Stimulated activated naive CD8-positive, alpha-beta T cell treated with anti-CD3 and anti-CD28 coated beads, Interleukin-15, amount 100 ng/mL, for 72 hours (primary cell): ENCODE results near the gene CADPS.

Experiments
- ATAC-seq: fragments of 150-1000 bp; cut with Tn5 transposase; 2 replicates; pipeline ENCODE4 v1.10.0; 2021; ENCODE audit warnings: mild to moderate bottlenecking, moderate library complexity
- DNase-seq, 2 donors: peaks; one replicate each; pipeline ENCODE4 v3.0.0; 2021 to 2022
- H3K27ac Mint-ChIP-seq, 2 donors: one replicate each; pipeline ENCODE4 v1.8.0; 2022; ENCODE audit warnings: mild to moderate bottlenecking in 2 of 2, mixed read lengths in 2 of 2, moderate library complexity in 2 of 2
- H3K27me3 Mint-ChIP-seq: one replicate; pipeline ENCODE4 v1.8.0; 2022; ENCODE audit warnings: mixed read lengths
- H3K4me1 Mint-ChIP-seq: one replicate; pipeline ENCODE4 v1.8.0; 2022; ENCODE audit warnings: mild to moderate bottlenecking, mixed read lengths
- H3K4me3 Mint-ChIP-seq, 2 donors: one replicate each; pipeline ENCODE4 v1.8.0; 2022; ENCODE audit warnings: mild to moderate bottlenecking in 2 of 2, mixed read lengths in 2 of 2, moderate library complexity in 1 of 2
- H3K9me3 Mint-ChIP-seq, 2 donors: one replicate each; pipeline ENCODE4 v1.8.0; 2022; ENCODE audit warnings: mixed read lengths in 2 of 2

Gene CADPS

GRCh38 chr3:62502315-62503300 lies 372.6 kb downstream of the CADPS start:
- Mint-ChIP-seq H3K27ac (no peak overlapping the region), H3K27me3 (no peaks in the 10 kb centered on the region), H3K4me1 (no peaks in the 10 kb centered on the region), H3K9me3 (no peaks in the 10 kb centered on the region), H3K4me3 (no peak overlapping the region)
- DNase-seq: no peak
- no peak for ATAC-seq

GRCh38 chr3:62501289-62501668 lies 373.9 kb downstream of the CADPS start:
- H3K9me3 Mint-ChIP-seq: no peaks in the 10 kb centered on the region
- H3K27me3 Mint-ChIP-seq: no peaks in the 10 kb centered on the region
- no peaks in the 10 kb centered on the region for H3K4me1 Mint-ChIP-seq
- no peak for ATAC-seq
- no peak overlapping the region for H3K4me3 Mint-ChIP-seq
- DNase-seq: no peak
- no peak overlapping the region for H3K27ac Mint-ChIP-seq

GRCh38 chr3:62500556-62501288 lies 374.5 kb downstream of the CADPS start:
- Mint-ChIP-seq H3K4me3 (no peak overlapping the region), H3K27me3 (no peaks in the 10 kb centered on the region), H3K4me1 (no peaks in the 10 kb centered on the region), H3K9me3 (no peaks in the 10 kb centered on the region), H3K27ac (no peak overlapping the region)
- DNase-seq (no peak), ATAC-seq (no peak)

GRCh38 chr3:62497156-62497555 lies 378.1 kb downstream of the CADPS start:
- ATAC-seq (no peak), DNase-seq (no peak)
- Mint-ChIP-seq H3K27ac (no peak overlapping the region), H3K9me3 (no peaks in the 10 kb centered on the region), H3K4me3 (no peak overlapping the region), H3K4me1 (no peaks in the 10 kb centered on the region), H3K27me3 (no peaks in the 10 kb centered on the region)

- H3K4me1 Mint-ChIP-seq: no peaks in the 10 kb centered on the region
- no peak overlapping the region for H3K4me3 Mint-ChIP-seq
- DNase-seq: no peak
- no peak for ATAC-seq
- no peaks in the 10 kb centered on the region for H3K27me3 Mint-ChIP-seq
- no peak overlapping the region for H3K27ac Mint-ChIP-seq
- no peaks in the 10 kb centered on the region for H3K9me3 Mint-ChIP-seq
Observed at GRCh38 chr3:62496503-62496902, 378.7 kb downstream of the CADPS start.

- Mint-ChIP-seq H3K4me1 (no peaks in the 10 kb centered on the region), H3K4me3 (no peak overlapping the region), H3K27me3 (no peaks in the 10 kb centered on the region), H3K27ac (no peak overlapping the region), H3K9me3 (no peaks in the 10 kb centered on the region)
- no peak for DNase-seq
- no peak for ATAC-seq
Observed at GRCh38 chr3:62493109-62493801, 382.0 kb downstream of the CADPS start.

GRCh38 chr3:62482961-62483360 lies 392.3 kb downstream of the CADPS start:
- no peak overlapping the region for H3K4me3 Mint-ChIP-seq
- no peak overlapping the region for H3K27ac Mint-ChIP-seq
- DNase-seq: no peak
- H3K27me3 Mint-ChIP-seq: peaks cover 15% of the 10 kb centered on the region
- H3K9me3 Mint-ChIP-seq: no peaks in the 10 kb centered on the region
- no peaks in the 10 kb centered on the region for H3K4me1 Mint-ChIP-seq
- no peak for ATAC-seq

- Mint-ChIP-seq H3K27me3 (peaks cover 15% of the 10 kb centered on the region), H3K4me3 (no peak overlapping the region), H3K27ac (no peak overlapping the region), H3K9me3 (no peaks in the 10 kb centered on the region), H3K4me1 (no peaks in the 10 kb centered on the region)
- DNase-seq (no peak), ATAC-seq (no peak)
Observed at GRCh38 chr3:62481962-62482361, 393.3 kb downstream of the CADPS start.

GRCh38 chr3:62480056-62480455 lies 395.2 kb downstream of the CADPS start:
- DNase-seq: no peak
- Mint-ChIP-seq H3K9me3 (no peaks in the 10 kb centered on the region), H3K4me3 (no peak overlapping the region), H3K4me1 (no peaks in the 10 kb centered on the region), H3K27ac (no peak overlapping the region), H3K27me3 (peaks cover 15% of the 10 kb centered on the region)
- ATAC-seq: no peak

- H3K4me1 Mint-ChIP-seq: no peaks in the 10 kb centered on the region
- H3K27ac Mint-ChIP-seq: no peak overlapping the region
- DNase-seq (no peak), ATAC-seq (no peak)
- H3K27me3 Mint-ChIP-seq: peaks cover 15% of the 10 kb centered on the region
- H3K9me3 Mint-ChIP-seq: no peaks in the 10 kb centered on the region
- no peak overlapping the region for H3K4me3 Mint-ChIP-seq
Observed at GRCh38 chr3:62479326-62479725, 395.9 kb downstream of the CADPS start.

- DNase-seq (no peak), ATAC-seq (no peak)
- Mint-ChIP-seq H3K27ac (no peak overlapping the region), H3K4me3 (no peak overlapping the region), H3K27me3 (no peaks in the 10 kb centered on the region), H3K4me1 (no peaks in the 10 kb centered on the region), H3K9me3 (no peaks in the 10 kb centered on the region)
Observed at GRCh38 chr3:62475306-62475705, 399.9 kb downstream of the CADPS start.

- no peaks in the 10 kb centered on the region for H3K27me3 Mint-ChIP-seq
- H3K9me3 Mint-ChIP-seq: no peaks in the 10 kb centered on the region
- no peaks in the 10 kb centered on the region for H3K4me1 Mint-ChIP-seq
- DNase-seq: no peak
- H3K27ac Mint-ChIP-seq: no peak overlapping the region
- no peak overlapping the region for H3K4me3 Mint-ChIP-seq
- no peak for ATAC-seq
Observed at GRCh38 chr3:62467966-62468722, 407.1 kb downstream of the CADPS start.

GRCh38 chr3:62462788-62463187 lies 412.4 kb downstream of the CADPS start:
- Mint-ChIP-seq H3K27me3 (peaks cover 11% of the 10 kb centered on the region), H3K4me1 (no peaks in the 10 kb centered on the region), H3K4me3 (no peak overlapping the region), H3K9me3 (no peaks in the 10 kb centered on the region), H3K27ac (no peak overlapping the region)
- DNase-seq (no peak), ATAC-seq (no peak)

GRCh38 chr3:62462104-62462762 lies 413.0 kb downstream of the CADPS start:
- H3K9me3 Mint-ChIP-seq: no peaks in the 10 kb centered on the region
- no peak overlapping the region for H3K4me3 Mint-ChIP-seq
- ATAC-seq (no peak), DNase-seq (no peak)
- H3K27me3 Mint-ChIP-seq: peaks cover 11% of the 10 kb centered on the region
- H3K4me1 Mint-ChIP-seq: no peaks in the 10 kb centered on the region
- no peak overlapping the region for H3K27ac Mint-ChIP-seq

- ATAC-seq (no peak), DNase-seq (no peak)
- no peak overlapping the region for H3K27ac Mint-ChIP-seq
- H3K27me3 Mint-ChIP-seq: no peaks in the 10 kb centered on the region
- peaks cover 32% of the 10 kb centered on the region for H3K4me1 Mint-ChIP-seq
- no peak overlapping the region for H3K4me3 Mint-ChIP-seq
- H3K9me3 Mint-ChIP-seq: no peaks in the 10 kb centered on the region
Observed at GRCh38 chr3:62454916-62455315, 420.3 kb downstream of the CADPS start.
